WTC11 (cell line): ENCODE data around the gene GPATCH8. TPM values are rescaled to one million over a fixed set of nuclear protein-coding genes. Genes with fewer than 3 reads are reported as not detected.

Experiments
- ATAC-seq: fragments of 200-7000 bp; cut with Tn5 transposase; 2 replicates; pipeline ENCODE4 v1.10.0; 2021; ENCODE audit warnings: mild to moderate bottlenecking, moderate library complexity
- CTCF ChIA-PET: fragments of 300-600 bp; sonication (Branson Sonifier 250); formaldehyde crosslinking; loops from one replicate; lab custom pipeline; 2021; ENCODE audit warnings: antibody characterized with exemption; lab: Charles Lee
- POLR2A ChIA-PET: fragments of 350-600 bp; sonication (Branson Sonifier 250); formaldehyde crosslinking; loops from one replicate; lab custom pipeline; 2021; ENCODE audit warnings: antibody characterized with exemption; lab: Charles Lee
- DNase-seq: peaks from one replicate; pipeline ENCODE4 v3.0.0; 2021; ENCODE audit warnings: low spot score
- H3K27ac Mint-ChIP-seq: 2 replicates; pipeline ENCODE4 v1.8.0; 2021; ENCODE audit warnings: mixed read lengths
- H3K27me3 Mint-ChIP-seq: 2 replicates; pipeline ENCODE4 v1.8.0; 2021; ENCODE audit warnings: low read depth, mild to moderate bottlenecking, moderate library complexity, mixed read lengths
- H3K36me3 Mint-ChIP-seq: 2 replicates; pipeline ENCODE4 v1.8.0; 2021; ENCODE audit warnings: mixed read lengths
- H3K4me1 Mint-ChIP-seq: 2 replicates; pipeline ENCODE4 v1.8.0; 2022; ENCODE audit warnings: mixed read lengths
- H3K4me3 Mint-ChIP-seq: 2 replicates; pipeline ENCODE4 v1.8.0; 2021; ENCODE audit warnings: mild to moderate bottlenecking, moderate library complexity, mixed read lengths
- H3K9me3 Mint-ChIP-seq: 2 replicates; pipeline ENCODE4 v1.8.0; 2021; ENCODE audit warnings: mixed read lengths
- CBFB ChIP-seq: sonication (generic); formaldehyde crosslinking; IDR thresholded peaks from 2 replicates; pipeline ENCODE4 v1.8.1; 2022; ENCODE audit warnings: mild to moderate bottlenecking, low read depth, missing genetic modification reagents
- CREB1 ChIP-seq: sonication (generic); formaldehyde crosslinking; IDR thresholded peaks from 2 replicates; pipeline ENCODE4 v1.8.0; 2023; ENCODE audit warnings: mild to moderate bottlenecking, missing genetic modification reagents
- CREM ChIP-seq: sonication (generic); formaldehyde crosslinking; IDR thresholded peaks from 2 replicates; pipeline ENCODE4 v1.8.1; 2022; ENCODE audit warnings: mild to moderate bottlenecking, missing genetic modification reagents, moderate library complexity
- FOXK1 ChIP-seq: sonication (generic); formaldehyde crosslinking; IDR thresholded peaks from 2 replicates; pipeline ENCODE4 v1.8.0; 2022; ENCODE audit warnings: mild to moderate bottlenecking, moderate library complexity, missing genetic modification reagents
- GTF2I ChIP-seq: fragments of 250-450 bp; sonication (Bioruptor Pico); conservative IDR thresholded peaks from 2 replicates; pipeline ENCODE4 v1.4.0; 2021; ENCODE audit warnings: mild to moderate bottlenecking
- JUN ChIP-seq: sonication (generic); formaldehyde crosslinking; IDR thresholded peaks from 2 replicates; pipeline ENCODE4 v1.8.0; 2023; ENCODE audit warnings: mild to moderate bottlenecking, missing genetic modification reagents
- KAT7 ChIP-seq: sonication (generic); formaldehyde crosslinking; IDR thresholded peaks from 2 replicates; pipeline ENCODE4 v1.8.1; 2023; ENCODE audit warnings: missing genetic modification reagents, mild to moderate bottlenecking, borderline replicate concordance
- OVOL2 ChIP-seq: fragments of 250-450 bp; sonication (Bioruptor Pico); IDR thresholded peaks from 2 replicates; pipeline ENCODE4 v1.9.0; 2021; ENCODE audit warnings: mild to moderate bottlenecking, borderline replicate concordance
- TEAD1 ChIP-seq: sonication (generic); formaldehyde crosslinking; IDR thresholded peaks from 2 replicates; pipeline ENCODE4 v1.8.0; 2022; ENCODE audit warnings: mild to moderate bottlenecking, missing genetic modification reagents
- ZNF138 ChIP-seq: sonication (generic); formaldehyde crosslinking; conservative IDR thresholded peaks from 2 replicates; pipeline ENCODE4 v1.8.1; 2022; ENCODE audit warnings: mild to moderate bottlenecking, moderate library complexity, missing genetic modification reagents
- ZNF219 ChIP-seq: sonication (generic); formaldehyde crosslinking; IDR thresholded peaks from 2 replicates; pipeline ENCODE4 v1.8.0; 2023; ENCODE audit warnings: missing genetic modification reagents, mild to moderate bottlenecking, borderline replicate concordance
- ZNF263 ChIP-seq: sonication (generic); formaldehyde crosslinking; IDR thresholded peaks from 2 replicates; pipeline ENCODE4 v1.8.1; 2022; ENCODE audit warnings: low read depth, mild to moderate bottlenecking, moderate library complexity, missing genetic modification reagents
- ZNF396 ChIP-seq: fragments of 250-450 bp; sonication (Bioruptor Pico); IDR thresholded peaks from 2 replicates; pipeline ENCODE4 v1.8.0; 2021; ENCODE audit warnings: mild to moderate bottlenecking, moderate library complexity, borderline replicate concordance
- total RNA-seq: library from RNA; stranded (reverse); gene quantifications from 3 replicates; pipeline ENCODE4 v1.2.3, GENCODE V29; 2021
- TF ChIP-seq, protein P1 (sequence below): sonication (generic); formaldehyde crosslinking; IDR thresholded peaks from 2 replicates; pipeline ENCODE4 v1.8.1; 2022; ENCODE audit warnings: low read depth, missing genetic modification reagents, borderline replicate concordance
- TF ChIP-seq, protein P2 (sequence below): fragments of 250-450 bp; sonication (Bioruptor Pico); IDR thresholded peaks from 2 replicates; pipeline ENCODE4 v2.1.2; 2022; ENCODE audit warnings: mild to moderate bottlenecking, moderate library complexity
- TF ChIP-seq, protein P3 (sequence below): fragments of 250-450 bp; sonication (Bioruptor Pico); conservative IDR thresholded peaks from 2 replicates; pipeline ENCODE4 v1.9.0; 2021; ENCODE audit warnings: mild to moderate bottlenecking
- TF ChIP-seq, protein P4 (sequence below): sonication (generic); formaldehyde crosslinking; IDR thresholded peaks from 2 replicates; pipeline ENCODE4 v1.8.0; 2022; ENCODE audit warnings: mild to moderate bottlenecking, missing genetic modification reagents
- TF ChIP-seq, protein P5 (sequence below): fragments of 250-450 bp; sonication (Bioruptor Pico); IDR thresholded peaks from 2 replicates; pipeline ENCODE4 v1.8.0; 2021; ENCODE audit warnings: mild to moderate bottlenecking
- TF ChIP-seq, protein P6 (sequence below): fragments of 250-450 bp; sonication (Bioruptor Pico); IDR thresholded peaks from 2 replicates; pipeline ENCODE4 v1.9.0; 2021; ENCODE audit warnings: moderate library complexity, mild to moderate bottlenecking, inconsistent platforms, borderline replicate concordance
- TF ChIP-seq, protein P7 (sequence below): sonication (generic); formaldehyde crosslinking; IDR thresholded peaks from 2 replicates; pipeline ENCODE4 v1.8.1; 2023; ENCODE audit warnings: mild to moderate bottlenecking, missing genetic modification reagents, moderate library complexity

The GPATCH8 gene
- total RNA-seq, 1 experiment from 2014 or later = 51.9 TPM

DNA sequence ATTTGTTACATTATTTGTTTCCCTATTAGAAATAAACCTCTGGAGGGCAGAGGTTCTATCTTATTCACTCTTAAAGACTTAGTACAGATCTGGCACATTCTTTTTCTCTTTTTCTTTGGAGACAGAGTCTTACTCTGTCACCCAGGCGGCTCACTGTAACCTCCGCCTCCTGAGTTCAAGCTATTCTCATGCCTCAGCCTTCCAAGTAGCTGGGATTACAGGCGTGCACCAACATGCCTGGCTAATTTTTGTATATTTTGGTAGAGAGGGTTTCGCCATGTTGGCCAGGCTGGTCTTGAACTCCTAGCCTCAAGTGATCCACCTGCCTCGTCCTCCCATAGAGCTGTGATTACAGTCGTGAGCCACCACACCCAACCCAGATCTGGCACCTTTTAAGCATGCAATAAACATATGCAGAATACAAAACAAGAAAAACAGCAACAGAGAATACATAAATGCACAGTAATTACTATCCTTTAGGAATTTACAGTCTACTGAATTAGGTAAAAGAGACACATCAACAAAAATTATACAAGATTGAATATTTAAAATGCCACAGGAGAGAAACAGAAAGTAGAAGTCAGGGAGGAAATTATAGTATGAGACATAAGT, 52.1 kb downstream of the GPATCH8 start:
- TF ChIP-seq ZNF219 (CRISPR knock-in tag) = no peak
- TF ChIP-seq, protein P1, sequence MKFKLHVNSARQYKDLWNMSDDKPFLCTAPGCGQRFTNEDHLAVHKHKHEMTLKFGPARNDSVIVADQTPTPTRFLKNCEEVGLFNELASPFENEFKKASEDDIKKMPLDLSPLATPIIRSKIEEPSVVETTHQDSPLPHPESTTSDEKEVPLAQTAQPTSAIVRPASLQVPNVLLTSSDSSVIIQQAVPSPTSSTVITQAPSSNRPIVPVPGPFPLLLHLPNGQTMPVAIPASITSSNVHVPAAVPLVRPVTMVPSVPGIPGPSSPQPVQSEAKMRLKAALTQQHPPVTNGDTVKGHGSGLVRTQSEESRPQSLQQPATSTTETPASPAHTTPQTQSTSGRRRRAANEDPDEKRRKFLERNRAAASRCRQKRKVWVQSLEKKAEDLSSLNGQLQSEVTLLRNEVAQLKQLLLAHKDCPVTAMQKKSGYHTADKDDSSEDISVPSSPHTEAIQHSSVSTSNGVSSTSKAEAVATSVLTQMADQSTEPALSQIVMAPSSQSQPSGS (CRISPR knock-in tag) = no peak
- DNase-seq = no peak
- H3K4me3 Mint-ChIP-seq = no peak overlapping the region
- peak overlapping the region; percentile 1 for H3K27ac Mint-ChIP-seq
- POLR2A ChIA-PET = no interaction called here
- no peaks in the 10 kb centered on the region for H3K36me3 Mint-ChIP-seq
- no peaks in the 10 kb centered on the region for H3K27me3 Mint-ChIP-seq
- no peaks in the 10 kb centered on the region for H3K9me3 Mint-ChIP-seq
- 0 out of 2 replicates have a peak, but pooled peaks cover 3% of the 10 kb centered on the region for H3K4me1 Mint-ChIP-seq
- CTCF ChIA-PET = no interaction called here
- ATAC-seq = no peak

DNA sequence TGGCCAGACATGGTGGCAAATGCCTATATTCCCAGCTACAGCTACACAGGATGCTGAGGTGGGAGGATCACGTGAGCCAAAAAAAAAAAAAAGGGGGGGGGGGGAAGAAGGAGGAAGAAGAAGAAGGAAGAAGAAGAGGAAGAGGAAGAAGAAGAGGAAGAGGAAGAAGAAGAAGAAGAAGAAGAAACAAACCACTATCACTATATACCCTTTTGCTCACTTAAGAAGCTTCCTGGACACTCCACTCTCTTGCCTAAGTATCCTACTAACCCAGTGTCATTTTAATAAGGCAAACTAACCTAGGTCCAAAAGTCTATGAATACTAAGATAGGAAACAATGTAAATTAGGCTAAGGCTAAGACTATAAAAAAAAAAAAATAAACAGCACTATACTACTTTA, 54.8 kb downstream of the GPATCH8 start:
- ChIA-PET CTCF (interaction anchor here (0.7 to 6.7 kb wide), 2 partner anchors 26 to 74 kb away, joined by 5 to 45 read pairs; no protein-coding TSS in a partner anchor), POLR2A (no interaction called here)
- no peak for ATAC-seq
- Mint-ChIP-seq H3K27ac (no peak overlapping the region), H3K27me3 (no peaks in the 10 kb centered on the region), H3K4me3 (no peak overlapping the region), H3K4me1 (peaks cover 17% of the 10 kb centered on the region), H3K9me3 (no peaks in the 10 kb centered on the region), H3K36me3 (no peaks in the 10 kb centered on the region)
- TF ChIP-seq, protein P2, sequence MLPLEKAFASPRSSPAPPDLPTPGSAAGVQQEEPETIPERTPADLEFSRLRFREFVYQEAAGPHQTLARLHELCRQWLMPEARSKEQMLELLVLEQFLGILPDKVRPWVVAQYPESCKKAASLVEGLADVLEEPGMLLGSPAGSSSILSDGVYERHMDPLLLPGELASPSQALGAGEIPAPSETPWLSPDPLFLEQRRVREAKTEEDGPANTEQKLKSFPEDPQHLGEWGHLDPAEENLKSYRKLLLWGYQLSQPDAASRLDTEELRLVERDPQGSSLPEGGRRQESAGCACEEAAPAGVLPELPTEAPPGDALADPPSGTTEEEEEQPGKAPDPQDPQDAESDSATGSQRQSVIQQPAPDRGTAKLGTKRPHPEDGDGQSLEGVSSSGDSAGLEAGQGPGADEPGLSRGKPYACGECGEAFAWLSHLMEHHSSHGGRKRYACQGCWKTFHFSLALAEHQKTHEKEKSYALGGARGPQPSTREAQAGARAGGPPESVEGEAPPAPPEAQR (CRISPR knock-in tag) = no peak
- TF ChIP-seq KAT7 (CRISPR knock-in tag) (no peak), JUN (no peak), ZNF396 (no peak), ZNF263 (no peak), FOXK1 (CRISPR knock-in tag) (no peak), CREB1 (CRISPR knock-in tag) (no peak), CBFB (CRISPR knock-in tag) (no peak), ZNF138 (CRISPR knock-in tag) (no peak), TEAD1 (CRISPR knock-in tag) (no peak), OVOL2 (no peak), CREM (CRISPR knock-in tag) (no peak), GTF2I (CRISPR knock-in tag) (no peak)
- TF ChIP-seq, protein P3, sequence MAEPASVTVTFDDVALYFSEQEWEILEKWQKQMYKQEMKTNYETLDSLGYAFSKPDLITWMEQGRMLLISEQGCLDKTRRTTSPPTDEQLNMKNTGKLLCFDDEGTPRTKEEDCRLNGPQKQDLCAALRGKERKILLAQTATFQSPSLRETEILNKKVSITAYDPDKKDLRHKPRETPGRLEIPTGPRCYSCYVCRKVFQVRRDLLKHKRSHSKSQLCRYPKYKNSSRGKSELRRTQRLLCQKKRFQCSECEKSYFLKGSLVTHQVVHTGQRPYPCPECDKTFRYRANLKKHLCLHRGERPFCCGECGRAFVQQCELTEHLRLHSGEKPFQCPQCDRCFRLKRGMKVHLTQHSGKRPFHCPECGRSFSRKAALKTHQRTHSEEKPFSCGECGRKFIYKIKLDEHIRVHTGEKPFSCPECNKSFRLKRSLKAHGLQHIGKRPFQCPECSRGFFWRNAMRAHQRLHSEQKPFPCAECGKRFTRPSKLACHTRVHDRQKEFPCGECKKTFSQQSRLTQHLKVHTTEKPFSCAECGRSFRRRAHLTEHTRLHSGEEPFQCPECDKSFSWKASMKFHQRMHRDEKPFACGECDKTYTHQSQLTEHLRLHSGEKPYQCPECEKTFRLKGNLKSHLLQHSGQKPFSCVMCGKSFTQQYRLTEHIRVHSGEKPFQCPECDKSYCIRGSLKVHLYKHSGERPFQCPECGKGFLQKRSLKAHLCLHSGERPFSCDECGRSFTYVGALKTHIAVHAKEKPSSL (CRISPR knock-in tag) = no peak
- TF ChIP-seq, protein P4, sequence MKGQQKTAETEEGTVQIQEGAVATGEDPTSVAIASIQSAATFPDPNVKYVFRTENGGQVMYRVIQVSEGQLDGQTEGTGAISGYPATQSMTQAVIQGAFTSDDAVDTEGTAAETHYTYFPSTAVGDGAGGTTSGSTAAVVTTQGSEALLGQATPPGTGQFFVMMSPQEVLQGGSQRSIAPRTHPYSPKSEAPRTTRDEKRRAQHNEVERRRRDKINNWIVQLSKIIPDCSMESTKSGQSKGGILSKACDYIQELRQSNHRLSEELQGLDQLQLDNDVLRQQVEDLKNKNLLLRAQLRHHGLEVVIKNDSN (CRISPR knock-in tag) = no peak
- TF ChIP-seq, protein P5, sequence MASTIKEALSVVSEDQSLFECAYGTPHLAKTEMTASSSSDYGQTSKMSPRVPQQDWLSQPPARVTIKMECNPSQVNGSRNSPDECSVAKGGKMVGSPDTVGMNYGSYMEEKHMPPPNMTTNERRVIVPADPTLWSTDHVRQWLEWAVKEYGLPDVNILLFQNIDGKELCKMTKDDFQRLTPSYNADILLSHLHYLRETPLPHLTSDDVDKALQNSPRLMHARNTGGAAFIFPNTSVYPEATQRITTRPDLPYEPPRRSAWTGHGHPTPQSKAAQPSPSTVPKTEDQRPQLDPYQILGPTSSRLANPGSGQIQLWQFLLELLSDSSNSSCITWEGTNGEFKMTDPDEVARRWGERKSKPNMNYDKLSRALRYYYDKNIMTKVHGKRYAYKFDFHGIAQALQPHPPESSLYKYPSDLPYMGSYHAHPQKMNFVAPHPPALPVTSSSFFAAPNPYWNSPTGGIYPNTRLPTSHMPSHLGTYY (CRISPR knock-in tag) = no peak
- TF ChIP-seq, protein P6, sequence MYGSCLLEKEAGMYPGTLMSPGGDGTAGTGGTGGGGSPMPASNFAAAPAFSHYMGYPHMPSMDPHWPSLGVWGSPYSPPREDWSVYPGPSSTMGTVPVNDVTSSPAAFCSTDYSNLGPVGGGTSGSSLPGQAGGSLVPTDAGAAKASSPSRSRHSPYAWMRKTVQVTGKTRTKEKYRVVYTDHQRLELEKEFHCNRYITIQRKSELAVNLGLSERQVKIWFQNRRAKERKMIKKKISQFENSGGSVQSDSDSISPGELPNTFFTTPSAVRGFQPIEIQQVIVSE (CRISPR knock-in tag) = no peak
- TF ChIP-seq, protein P7, sequence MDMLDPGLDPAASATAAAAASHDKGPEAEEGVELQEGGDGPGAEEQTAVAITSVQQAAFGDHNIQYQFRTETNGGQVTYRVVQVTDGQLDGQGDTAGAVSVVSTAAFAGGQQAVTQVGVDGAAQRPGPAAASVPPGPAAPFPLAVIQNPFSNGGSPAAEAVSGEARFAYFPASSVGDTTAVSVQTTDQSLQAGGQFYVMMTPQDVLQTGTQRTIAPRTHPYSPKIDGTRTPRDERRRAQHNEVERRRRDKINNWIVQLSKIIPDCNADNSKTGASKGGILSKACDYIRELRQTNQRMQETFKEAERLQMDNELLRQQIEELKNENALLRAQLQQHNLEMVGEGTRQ (CRISPR knock-in tag) = no peak
- no peak for DNase-seq
